H1 (cell line): Measurements from ENCODE around the gene STAG2. TPM values are rescaled to one million over a fixed set of nuclear protein-coding genes. Genes with fewer than 3 reads are reported as not detected.

Source experiments
- CTCF ChIA-PET: fragments of 300-600 bp; sonication (Branson Sonifier 250); formaldehyde crosslinking; loops from one replicate; lab custom pipeline; 2021; ENCODE audit not compliant: partially characterized antibody; lab: Charles Lee
- POLR2A ChIA-PET: fragments of 300-600 bp; sonication (Branson Sonifier 250); formaldehyde crosslinking; loops from one replicate; lab custom pipeline; 2021; ENCODE audit warnings: inconsistent platforms; ENCODE audit not compliant: partially characterized antibody; lab: Charles Lee
- DNase-seq, 2 experiments: peaks; one replicate each; pipeline versions ENCODE4 v3.0.0 to v3.0.0-alpha.2; 2010 to 2022; ENCODE audit warnings: low spot score in 2 of 2, low read depth in 1 of 2, mixed read lengths in 1 of 2
- FAIRE-seq: peaks from 2 replicates; lab custom pipeline; 2011; peaks lifted over from hg19 to GRCh38; lab: Jason Lieb, UNC
- H2AFZ ChIP-seq: 2 replicates; pipeline ENCODE4 v1.8.1; 2012; ENCODE audit warnings: low read length, inconsistent platforms
- H2AK5ac ChIP-seq: 2 replicates; pipeline ENCODE4 v1.6.1; 2013; ENCODE audit warnings: low read depth, low read length
- H2BK120ac ChIP-seq: replicated peaks from 2 replicates; pipeline ENCODE3; 2013; ENCODE audit warnings: low read depth, low read length, inconsistent platforms
- H2BK12ac ChIP-seq: 2 replicates; pipeline ENCODE4 v1.6.1; 2013; ENCODE audit warnings: low read depth, low read length
- H2BK15ac ChIP-seq: 2 replicates; pipeline ENCODE4 v1.6.1; 2013; ENCODE audit warnings: low read length
- H2BK20ac ChIP-seq: 2 replicates; pipeline ENCODE4 v1.6.1; 2013; ENCODE audit warnings: low read length
- H2BK5ac ChIP-seq: 2 replicates; pipeline ENCODE4 v1.6.1; 2013; ENCODE audit warnings: low read depth, low read length
- H3K14ac ChIP-seq: 2 replicates; pipeline ENCODE4 v1.6.1; 2013; ENCODE audit warnings: inconsistent platforms; ENCODE audit not compliant: insufficient read length
- H3K18ac ChIP-seq: 2 replicates; pipeline ENCODE4 v1.6.1; 2013; ENCODE audit warnings: low read length; ENCODE audit errors: extremely low read depth
- H3K23ac ChIP-seq: 2 replicates; pipeline ENCODE4 v1.6.1; 2013; ENCODE audit warnings: inconsistent platforms; ENCODE audit not compliant: insufficient read length
- H3K23me2 ChIP-seq: 2 replicates; pipeline ENCODE4 v1.6.1; 2013; ENCODE audit warnings: low read depth, low read length
- H3K27ac ChIP-seq: 2 replicates; pipeline ENCODE4 v1.6.1; 2011; ENCODE audit warnings: low read depth, low read length, inconsistent platforms
- H3K27me3 ChIP-seq, 4 experiments: replicated peaks in 1 of 4; 1 replicate in 1 of 4; 2 replicates in 3 of 4; pipeline versions ENCODE4 v1.6.1 to v1.8.1; 2011 to 2013; ENCODE audit warnings: low read length in 3 of 4, mild to moderate bottlenecking in 3 of 4, inconsistent platforms in 2 of 4, mixed read lengths in 2 of 4, moderate library complexity in 1 of 4; ENCODE audit not compliant: control insufficient read depth in 3 of 4, insufficient read depth in 3 of 4; ENCODE audit errors: extremely low read depth in 1 of 4
- H3K36me3 ChIP-seq, 4 experiments: 2 replicates each; pipeline versions ENCODE4 v1.6.1 to v1.8.1; 2011 to 2013; ENCODE audit warnings: mild to moderate bottlenecking in 4 of 4, low read length in 3 of 4, moderate library complexity in 2 of 4, control low read depth in 1 of 4, inconsistent platforms in 1 of 4; ENCODE audit not compliant: insufficient read depth in 4 of 4, control insufficient read depth in 2 of 4
- H3K4ac ChIP-seq: replicated peaks from 2 replicates; pipeline ENCODE3; 2013; ENCODE audit warnings: low read length, low read depth, mixed read lengths, inconsistent platforms; ENCODE audit not compliant: insufficient read length
- H3K4me1 ChIP-seq, 4 experiments: replicated peaks in 1 of 4; 1 replicate in 1 of 4; 2 replicates in 3 of 4; pipeline versions ENCODE4 v1.6.1 to v1.8.1; 2011 to 2013; ENCODE audit warnings: low read length in 3 of 4, inconsistent platforms in 2 of 4, mixed read lengths in 1 of 4; ENCODE audit not compliant: insufficient read depth in 4 of 4, control insufficient read depth in 3 of 4
- H3K4me2 ChIP-seq, 2 experiments: 2 replicates each; pipeline versions ENCODE4 v1.6.1 to v1.8.1; 2011 to 2013; ENCODE audit warnings: low read depth in 2 of 2, low read length in 2 of 2, control low read depth in 1 of 2, inconsistent platforms in 1 of 2, mild to moderate bottlenecking in 1 of 2; ENCODE audit not compliant: insufficient read depth in 1 of 2
- H3K4me3 ChIP-seq, 4 experiments: fragments of 200-600, 300-600 bp in 1 of 4; sonication (generic), shearing (Covaris generic), sonication (Bioruptor Twin) in 1 of 4; 2 replicates each; pipeline versions ENCODE4 v1.5.1 to v1.8.1; 2011 to 2016; ENCODE audit warnings: low read length in 4 of 4, low read depth in 3 of 4, control low read depth in 2 of 4, inconsistent platforms in 2 of 4, mild to moderate bottlenecking in 2 of 4, mixed read lengths in 1 of 4, moderate library complexity in 1 of 4; ENCODE audit not compliant: insufficient read depth in 2 of 4; ENCODE audit errors: extremely low read depth in 1 of 4
- H3K56ac ChIP-seq: replicated peaks from 2 replicates; pipeline ENCODE3; 2013; ENCODE audit warnings: low read depth, mild to moderate bottlenecking, mixed read lengths, low read length, inconsistent platforms; ENCODE audit not compliant: insufficient read length
- H3K79me1 ChIP-seq: 2 replicates; pipeline ENCODE4 v1.6.1; 2013; ENCODE audit warnings: low read depth, low read length, control low read depth
- H3K79me2 ChIP-seq, 2 experiments: 2 replicates each; pipeline versions ENCODE4 v1.6.1 to v1.8.1; 2012 to 2013; ENCODE audit warnings: low read length in 2 of 2, mild to moderate bottlenecking in 2 of 2, inconsistent platforms in 1 of 2; ENCODE audit not compliant: insufficient read depth in 2 of 2, control insufficient read depth in 1 of 2
- H3K9ac ChIP-seq, 4 experiments: replicated peaks in 1 of 4; 1 replicate in 1 of 4; 2 replicates in 3 of 4; pipeline versions ENCODE4 v1.6.1 to v1.8.1; 2011 to 2013; ENCODE audit warnings: low read depth in 3 of 4, low read length in 3 of 4, control low read depth in 2 of 4, mild to moderate bottlenecking in 2 of 4, moderate library complexity in 2 of 4, inconsistent platforms in 1 of 4; ENCODE audit errors: extremely low read depth in 1 of 4
- H3K9me3 ChIP-seq, 2 experiments: 2 replicates each; pipeline versions ENCODE4 v1.6.1 to v1.8.1; 2012 to 2013; ENCODE audit warnings: mild to moderate bottlenecking in 2 of 2, moderate library complexity in 2 of 2, control low read depth in 1 of 2, inconsistent platforms in 1 of 2, low read depth in 1 of 2, low read length in 1 of 2, mixed read lengths in 1 of 2; ENCODE audit not compliant: insufficient read depth in 2 of 2
- H4K20me1 ChIP-seq, 2 experiments: replicated peaks in 1 of 2; 2 replicates each; pipeline versions ENCODE3 to v1.8.1; 2011 to 2013; ENCODE audit warnings: inconsistent platforms in 2 of 2, low read length in 2 of 2, mild to moderate bottlenecking in 1 of 2; ENCODE audit not compliant: insufficient read depth in 2 of 2, control insufficient read depth in 1 of 2
- H4K5ac ChIP-seq: 2 replicates; pipeline ENCODE4 v1.6.1; 2013; ENCODE audit warnings: low read length, low read depth, mixed read lengths, inconsistent platforms; ENCODE audit not compliant: insufficient read length
- H4K8ac ChIP-seq: 2 replicates; pipeline ENCODE4 v1.8.0; 2013; ENCODE audit warnings: mild to moderate bottlenecking, moderate library complexity, low read length, inconsistent platforms; ENCODE audit not compliant: insufficient read depth; ENCODE audit errors: extremely low read depth
- H4K91ac ChIP-seq: replicated peaks from 2 replicates; pipeline ENCODE3; 2013; ENCODE audit warnings: low read length, mixed read lengths, inconsistent platforms; ENCODE audit not compliant: insufficient read length
- CBX8 ChIP-seq: fragments of 300-800, 300-1000 bp; sonication (generic); IDR thresholded peaks from 2 replicates; pipeline ENCODE4 v1.7.1; 2016; ENCODE audit warnings: low read depth, low read length, borderline replicate concordance
- CEBPB ChIP-seq: IDR thresholded peaks from 2 replicates; pipeline ENCODE4 v1.6.1; 2012; ENCODE audit warnings: low read depth, low read length
- CHD2 ChIP-seq: IDR thresholded peaks from 2 replicates; pipeline ENCODE4 v1.6.1; 2012; ENCODE audit warnings: low read length, improper control_type of control experiment
- EZH2 ChIP-seq: fragments of 200-600 bp; sonication (generic); IDR thresholded peaks from 2 replicates; pipeline ENCODE4 v1.7.1; 2012; ENCODE audit warnings: low read depth, mild to moderate bottlenecking, moderate library complexity, low read length, inconsistent platforms; ENCODE audit not compliant: severe bottlenecking
- KDM1A ChIP-seq: fragments of 200-600, 300-600 bp; sonication (generic); IDR thresholded peaks from 2 replicates; pipeline ENCODE4 v1.7.1; 2016; ENCODE audit warnings: mild to moderate bottlenecking, low read length, borderline replicate concordance
- SP2 ChIP-seq: IDR thresholded peaks from 2 replicates; pipeline ENCODE4 v1.6.1; 2012; ENCODE audit warnings: mild to moderate bottlenecking, low read length, inconsistent platforms
- SRF ChIP-seq: IDR thresholded peaks from 2 replicates; pipeline ENCODE4 v1.6.1; 2011; ENCODE audit warnings: mild to moderate bottlenecking, low read depth, low read length, moderate library complexity
- WGBS, 2 experiments: shearing (Covaris generic) in 1 of 2; methylation state at CpG; one replicate each; pipeline versions ENCODE4 v1.1.6 to v1.1.7; 2013 to 2015; ENCODE audit warnings: low lambda C conversion rate in 2 of 2, mixed read lengths in 2 of 2, inconsistent platforms in 1 of 2, low coverage in 1 of 2, missing lambda C conversion rate in 1 of 2; ENCODE audit not compliant: insufficient replicate concordance in 2 of 2, insufficient coverage in 1 of 2, insufficient read length in 1 of 2; ENCODE audit errors: extremely low coverage in 1 of 2, missing lambda C conversion rate in 1 of 2; 5-methylcytosine and 5-hydroxymethylcytosine counted together
- polyA plus RNA-seq, 7 experiments: library from polyadenylated mRNA; depleted of rRNA in 3 of 7; stranded (reverse) in 5 of 7; unstranded in 2 of 7; fragments of >200 nt in 5 of 7; fragments of 200-250 nt in 2 of 7; gene quantifications; 1 replicate in 5 of 7; 2 replicates in 1 of 7; 4 replicates in 1 of 7; pipeline versions ENCODE4 v1.2.1 to v1.2.3, GENCODE V29; 2011 to 2013; ENCODE audit warnings: missing spikeins in 2 of 7, mixed read lengths in 2 of 7
- total RNA-seq: library from RNA; stranded (reverse); fragmentation: NEBNext Ultra II Directional; extraction: Animal tissue kit (Norgen Biotek cat#: 25700); gene quantifications from 2 replicates; pipeline ENCODE4 v1.2.1, GENCODE V29; 2021
- TF ChIP-seq, protein P1 (sequence below): IDR thresholded peaks from 2 replicates; pipeline ENCODE4 v1.6.1; 2011; ENCODE audit warnings: low read depth, mild to moderate bottlenecking, low read length; ENCODE audit not compliant: insufficient read depth

The STAG2 gene
- total and polyA plus RNA-seq, 2 of the 8 experiments (the other 6 are each of a cell fraction or from before 2014, with no cell fraction given) = 20.3 to 94.9 TPM

- CTCF ChIA-PET = no interaction called here
- H3K23me2 ChIP-seq = no peaks in the 10 kb centered on the region
- no peaks in the 10 kb centered on the region for H3K27me3 ChIP-seq
- peaks cover 0 to 10% (median 1%) of the 10 kb centered on the region in 4 experiments; a peak in 2 of 7 replicates for H3K4me1 ChIP-seq
- no peak overlapping the region for H3K9ac ChIP-seq
- H3K14ac ChIP-seq = no peak overlapping the region
- no peak overlapping the region for H2AK5ac ChIP-seq
- no peak overlapping the region for H3K27ac ChIP-seq
- no peak overlapping the region for H2BK20ac ChIP-seq
- no peak overlapping the region for H2BK120ac ChIP-seq
- no peaks in the 10 kb centered on the region for H4K20me1 ChIP-seq
- no peak overlapping the region for H3K4me3 ChIP-seq
- H3K56ac ChIP-seq = no peak overlapping the region
- H3K36me3 ChIP-seq = no peaks in the 10 kb centered on the region
- H2AFZ ChIP-seq = no peak overlapping the region
- no peak for DNase-seq
- H3K23ac ChIP-seq = no peak overlapping the region
- no peak overlapping the region for H3K4ac ChIP-seq
- TF ChIP-seq EZH2 (no peak), SP2 (no peak), CHD2 (no peak), SRF (no peak), CBX8 (no peak), CEBPB (no peak), KDM1A (no peak)
- TF ChIP-seq, protein P1, sequence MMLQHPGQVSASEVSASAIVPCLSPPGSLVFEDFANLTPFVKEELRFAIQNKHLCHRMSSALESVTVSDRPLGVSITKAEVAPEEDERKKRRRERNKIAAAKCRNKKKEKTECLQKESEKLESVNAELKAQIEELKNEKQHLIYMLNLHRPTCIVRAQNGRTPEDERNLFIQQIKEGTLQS = no peak
- no peaks in the 10 kb centered on the region for H3K79me1 ChIP-seq
- no peak overlapping the region for H4K91ac ChIP-seq
- no peak overlapping the region for H2BK12ac ChIP-seq
- H4K8ac ChIP-seq = no peak overlapping the region
- H3K79me2 ChIP-seq = no peaks in the 10 kb centered on the region
- no peak for FAIRE-seq
- no peak overlapping the region for H2BK5ac ChIP-seq
- H2BK15ac ChIP-seq = no peak overlapping the region
- H3K18ac ChIP-seq = no peak overlapping the region
- H4K5ac ChIP-seq = no peak overlapping the region
- H3K9me3 ChIP-seq = peaks cover 3 to 5% of the 10 kb centered on the region in 2 experiments; a peak in 1 of 4 replicates
- 87% methylated on average over 6 of the region's 8 CpGs; no CpG with 5 or more reads in 1 of the 2 experiments for WGBS, 2 experiments
- no peak overlapping the region for H3K4me2 ChIP-seq
- POLR2A ChIA-PET = no interaction called here
Measured at GRCh38 chrX:124145749-124146148, 184.2 kb downstream of the STAG2 start.
